Mesendoderm (in vitro differentiated cells): ENCODE data around the gene SRF.

Experiments used
- DNase-seq: peaks from one replicate; pipeline ENCODE4 v3.0.0; 2013
- H2AK5ac ChIP-seq: 2 replicates; pipeline ENCODE4 v1.6.1; 2013; ENCODE audit warnings: low read length, inconsistent platforms
- H2BK120ac ChIP-seq: 2 replicates; pipeline ENCODE4 v1.6.1; 2013; ENCODE audit warnings: low read depth, mild to moderate bottlenecking, low read length, moderate library complexity, mixed read lengths
- H2BK15ac ChIP-seq: replicated peaks from 2 replicates; pipeline ENCODE4 v1.6.1; 2013; ENCODE audit warnings: low read depth, mild to moderate bottlenecking, moderate library complexity
- H2BK5ac ChIP-seq: 2 replicates; pipeline ENCODE4 v1.6.1; 2013; ENCODE audit warnings: low read length, inconsistent platforms
- H3K18ac ChIP-seq: 2 replicates; pipeline ENCODE4 v1.6.1; 2013; ENCODE audit warnings: mild to moderate bottlenecking, low read length, mixed read lengths
- H3K23ac ChIP-seq: one replicate; pipeline ENCODE4 v1.6.1; 2013; ENCODE audit warnings: low read length
- H3K27ac ChIP-seq: 2 replicates; pipeline ENCODE4 v1.5.1; 2013; ENCODE audit warnings: low read depth, mild to moderate bottlenecking, inconsistent platforms, low read length, moderate library complexity
- H3K27me3 ChIP-seq: 2 replicates; pipeline ENCODE4 v1.6.1; 2013; ENCODE audit warnings: low read length, control low read depth, mild to moderate bottlenecking, inconsistent platforms; ENCODE audit not compliant: insufficient read depth, poor library complexity
- H3K36me3 ChIP-seq: 2 replicates; pipeline ENCODE4 v1.6.1; 2013; ENCODE audit warnings: low read length, inconsistent platforms; ENCODE audit not compliant: control insufficient read depth, insufficient read depth
- H3K4ac ChIP-seq: one replicate; pipeline ENCODE4 v1.6.1; 2013; ENCODE audit warnings: low read depth, mild to moderate bottlenecking, low read length, moderate library complexity
- H3K4me1 ChIP-seq: 2 replicates; pipeline ENCODE4 v1.6.1; 2013; ENCODE audit warnings: low read depth, low read length, inconsistent platforms; ENCODE audit not compliant: control insufficient read depth
- H3K4me2 ChIP-seq: 2 replicates; pipeline ENCODE4 v1.6.1; 2013; ENCODE audit warnings: low read length
- H3K4me3 ChIP-seq: 2 replicates; pipeline ENCODE4 v1.5.1; 2013; ENCODE audit warnings: mild to moderate bottlenecking, low read length
- H3K56ac ChIP-seq: one replicate; pipeline ENCODE4 v1.6.1; 2013; ENCODE audit warnings: low read length
- H3K79me1 ChIP-seq: 2 replicates; pipeline ENCODE4 v1.6.1; 2013; ENCODE audit warnings: low read length, inconsistent platforms
- H3K79me2 ChIP-seq: 2 replicates; pipeline ENCODE4 v1.6.1; 2013; ENCODE audit warnings: mild to moderate bottlenecking, low read length; ENCODE audit not compliant: control insufficient read depth, insufficient read depth
- H3K9ac ChIP-seq: 2 replicates; pipeline ENCODE4 v1.6.1; 2013; ENCODE audit warnings: low read length, inconsistent platforms
- H4K5ac ChIP-seq: one replicate; pipeline ENCODE4 v1.6.1; 2013; ENCODE audit warnings: low read length
- H4K8ac ChIP-seq: one replicate; pipeline ENCODE4 v1.6.1; 2013; ENCODE audit warnings: low read depth, mild to moderate bottlenecking, control low read depth, low read length, moderate library complexity
- WGBS: extraction: QIAGEN DNeasy Blood & Tissue Kit; methylation state at CpG from one replicate; pipeline ENCODE4 v1.1.7; 2013; ENCODE audit warnings: low lambda C conversion rate, missing lambda C conversion rate; ENCODE audit not compliant: insufficient coverage; ENCODE audit errors: extremely low coverage; 5-methylcytosine and 5-hydroxymethylcytosine counted together

SRF gene

GRCh38 chr6:43186706-43187105 is 15.6 kb downstream of the SRF start:
- Histone ChIP-seq H4K8ac (no peak overlapping the region), H3K79me2 (no peaks in the 10 kb centered on the region)
- no CpG with 5 or more reads among the region's 4 CpGs for WGBS

DNA sequence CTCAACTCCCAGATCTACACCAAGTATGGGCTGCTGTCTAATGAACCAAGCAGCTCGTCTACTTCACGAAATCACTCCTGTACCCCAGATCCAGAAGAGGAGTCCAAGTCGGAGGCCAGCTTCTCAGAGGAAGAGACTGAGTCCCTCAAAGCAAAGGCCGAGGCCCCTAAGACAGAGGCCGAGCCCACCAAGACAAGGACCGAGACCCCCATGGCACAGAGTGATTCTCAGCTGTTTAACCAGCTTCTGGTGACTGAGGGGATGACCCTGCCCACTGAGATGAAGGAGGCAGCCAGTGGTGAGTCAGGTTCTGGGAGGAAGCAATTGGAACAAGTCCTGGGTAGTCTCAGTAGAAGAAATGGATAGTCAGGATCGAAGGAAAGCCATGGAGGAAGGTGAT is 16.8 kb downstream of the SRF start:
- WGBS, result no CpG with 5 or more reads among the region's 7 CpGs
- H2BK5ac ChIP-seq, result no peak overlapping the region

More at GRCh38 chr6:43186706-43187105, 15.6 kb downstream of the SRF start:
- Histone ChIP-seq H3K23ac (no peak overlapping the region), H3K18ac (no peak overlapping the region), H2BK120ac (no peak overlapping the region), H3K4me1 (no peaks in the 10 kb centered on the region), H3K9ac (no peak overlapping the region), H3K4ac (no peak overlapping the region), H4K5ac (no peak overlapping the region), H3K27ac (no peak overlapping the region), H3K79me1 (no peaks in the 10 kb centered on the region), H3K4me3 (no peak overlapping the region), H2AK5ac (no peak overlapping the region), H2BK15ac (no peak overlapping the region), H3K27me3 (no peaks in the 10 kb centered on the region), H3K4me2 (no peak overlapping the region), H2BK5ac (no peak overlapping the region), H3K56ac (no peak overlapping the region), H3K36me3 (no peaks in the 10 kb centered on the region)
- no peak for DNase-seq

DNA sequence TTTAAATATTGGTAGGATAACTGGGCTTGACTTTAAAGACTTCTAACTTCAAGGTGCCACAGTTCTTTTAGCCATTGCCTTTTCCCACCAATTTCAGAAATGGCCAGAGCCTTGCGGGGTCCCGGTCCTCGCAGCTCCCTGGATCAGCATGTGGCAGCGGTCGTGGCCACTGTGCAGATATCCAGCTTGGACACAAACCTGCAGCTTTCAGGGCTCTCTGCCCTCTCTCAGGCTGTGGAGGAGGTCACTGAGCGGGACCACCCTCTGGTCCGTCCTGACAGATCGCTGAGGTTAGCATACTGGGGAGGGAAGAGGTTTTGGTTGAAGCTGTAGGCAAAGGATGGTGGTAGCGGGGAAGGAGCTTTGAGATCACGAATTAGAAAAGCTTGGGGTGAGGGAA is 17.4 kb downstream of the SRF start:
- no CpG with 5 or more reads among the region's 10 CpGs for WGBS
- H3K36me3 ChIP-seq, result no peaks in the 10 kb centered on the region

More for the DNA sequence above, 16.8 kb downstream of the SRF start:
- Histone ChIP-seq H3K9ac (no peak overlapping the region), H4K8ac (no peak overlapping the region), H2BK15ac (no peak overlapping the region), H3K79me2 (no peaks in the 10 kb centered on the region), H3K56ac (no peak overlapping the region), H3K79me1 (no peaks in the 10 kb centered on the region), H3K27me3 (no peaks in the 10 kb centered on the region), H2AK5ac (no peak overlapping the region), H3K4me3 (no peak overlapping the region), H3K18ac (no peak overlapping the region), H3K4me2 (no peak overlapping the region), H2BK120ac (no peak overlapping the region), H3K4ac (no peak overlapping the region), H4K5ac (no peak overlapping the region), H3K4me1 (no peaks in the 10 kb centered on the region), H3K23ac (no peak overlapping the region), H3K27ac (no peak overlapping the region), H3K36me3 (no peaks in the 10 kb centered on the region)
- no peak for DNase-seq

DNA sequence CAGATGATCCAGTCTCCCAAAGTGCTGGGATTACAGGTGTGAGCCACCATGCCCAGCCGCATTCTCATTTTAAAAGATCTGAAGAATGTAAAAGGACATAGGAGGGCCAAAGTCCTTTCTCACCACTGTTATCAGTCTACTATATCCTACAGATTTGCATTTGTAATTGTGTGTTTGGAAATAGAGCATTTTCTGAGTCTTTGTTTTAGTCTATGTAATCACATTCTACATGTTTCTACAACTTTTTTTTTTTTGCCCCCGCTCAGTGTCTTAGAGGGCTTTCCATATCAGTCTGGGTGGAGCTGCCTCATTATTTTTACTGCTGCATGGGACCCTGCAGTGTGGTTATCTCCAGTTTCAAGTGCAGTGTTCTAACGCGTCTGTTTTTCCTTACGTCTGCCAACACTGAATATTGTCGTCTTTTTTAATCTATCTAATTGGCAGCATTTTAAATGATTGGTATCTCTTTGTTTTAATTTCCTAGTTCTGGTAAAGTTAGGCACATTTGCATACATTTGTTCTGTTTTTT is 18.8 kb downstream of the SRF start:
- H3K18ac ChIP-seq, result no peak overlapping the region
- H3K27me3 ChIP-seq, result no peaks in the 10 kb centered on the region
- no peak overlapping the region for H2BK120ac ChIP-seq
- H3K56ac ChIP-seq, result no peak overlapping the region
- H2BK15ac ChIP-seq, result no peak overlapping the region
- no peak overlapping the region for H3K27ac ChIP-seq
- WGBS, result no CpG with 5 or more reads among the region's 6 CpGs
- no peak for DNase-seq
- H2BK5ac ChIP-seq, result no peak overlapping the region
- H3K36me3 ChIP-seq, result no peaks in the 10 kb centered on the region
- no peak overlapping the region for H4K8ac ChIP-seq
- H3K4me1 ChIP-seq, result no peaks in the 10 kb centered on the region
- H2AK5ac ChIP-seq, result no peak overlapping the region
- H3K23ac ChIP-seq, result no peak overlapping the region
- no peaks in the 10 kb centered on the region for H3K79me1 ChIP-seq
- no peak overlapping the region for H3K4ac ChIP-seq
- H3K9ac ChIP-seq, result no peak overlapping the region
- no peak overlapping the region for H3K4me2 ChIP-seq
- no peak overlapping the region for H4K5ac ChIP-seq
- no peaks in the 10 kb centered on the region for H3K79me2 ChIP-seq
- H3K4me3 ChIP-seq, result no peak overlapping the region

More for the DNA sequence above, 17.4 kb downstream of the SRF start:
- H3K4ac ChIP-seq, result no peak overlapping the region
- no peak overlapping the region for H3K56ac ChIP-seq
- no peak overlapping the region for H3K27ac ChIP-seq
- H3K18ac ChIP-seq, result no peak overlapping the region
- H3K23ac ChIP-seq, result no peak overlapping the region
- H2BK15ac ChIP-seq, result no peak overlapping the region
- H4K5ac ChIP-seq, result no peak overlapping the region
- H2AK5ac ChIP-seq, result no peak overlapping the region
- no peak overlapping the region for H3K9ac ChIP-seq
- H4K8ac ChIP-seq, result no peak overlapping the region
- H3K79me1 ChIP-seq, result no peaks in the 10 kb centered on the region
- no peaks in the 10 kb centered on the region for H3K27me3 ChIP-seq
- H2BK120ac ChIP-seq, result no peak overlapping the region
- H2BK5ac ChIP-seq, result no peak overlapping the region
- no peak overlapping the region for H3K4me2 ChIP-seq
- DNase-seq, result no peak
- no peaks in the 10 kb centered on the region for H3K4me1 ChIP-seq
- H3K4me3 ChIP-seq, result no peak overlapping the region
- no peaks in the 10 kb centered on the region for H3K79me2 ChIP-seq

GRCh38 chr6:43192911-43193310 is 21.8 kb downstream of the SRF start:
- Histone ChIP-seq H2BK120ac (no peak overlapping the region), H2AK5ac (no peak overlapping the region), H4K5ac (no peak overlapping the region), H4K8ac (no peak overlapping the region), H3K4me3 (no peak overlapping the region), H2BK15ac (no peak overlapping the region), H2BK5ac (no peak overlapping the region), H3K56ac (no peak overlapping the region), H3K18ac (no peak overlapping the region), H3K23ac (no peak overlapping the region), H3K4me2 (no peak overlapping the region), H3K27me3 (no peaks in the 10 kb centered on the region), H3K4me1 (no peaks in the 10 kb centered on the region), H3K4ac (no peak overlapping the region), H3K36me3 (no peaks in the 10 kb centered on the region), H3K27ac (no peak overlapping the region), H3K79me1 (no peaks in the 10 kb centered on the region), H3K9ac (no peak overlapping the region), H3K79me2 (no peaks in the 10 kb centered on the region)
- no CpG with 5 or more reads among the region's 9 CpGs for WGBS
- DNase-seq, result no peak

DNA sequence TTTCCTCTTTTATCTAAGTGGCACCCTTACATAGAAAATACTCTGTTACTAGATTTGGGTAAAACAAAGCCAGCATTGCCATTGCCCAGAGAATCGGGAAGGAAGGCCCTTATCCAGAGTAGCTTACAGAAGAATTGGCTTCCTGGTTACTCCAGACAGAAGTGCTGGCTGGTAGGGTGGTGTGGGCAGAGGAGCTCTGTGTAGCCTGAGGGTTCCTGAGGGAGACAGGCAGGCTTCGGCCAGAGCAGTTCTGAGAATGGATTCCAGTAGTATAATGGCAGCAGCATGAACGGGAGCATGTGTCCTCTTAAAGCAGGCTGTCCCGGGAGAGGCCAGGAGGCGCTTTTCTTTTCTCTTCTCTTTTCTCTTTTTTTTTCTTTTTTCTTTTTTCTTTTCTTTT is 22.9 kb downstream of the SRF start:
- no peaks in the 10 kb centered on the region for H3K36me3 ChIP-seq
- H3K56ac ChIP-seq, result no peak overlapping the region
- H4K5ac ChIP-seq, result no peak overlapping the region
- no peak overlapping the region for H2AK5ac ChIP-seq
- H3K79me1 ChIP-seq, result no peaks in the 10 kb centered on the region
- DNase-seq, result no peak
- H3K23ac ChIP-seq, result no peak overlapping the region
- H2BK120ac ChIP-seq, result no peak overlapping the region
- H3K27ac ChIP-seq, result no peak overlapping the region
- no peak overlapping the region for H3K9ac ChIP-seq
- no peak overlapping the region for H2BK15ac ChIP-seq
- no peak overlapping the region for H3K18ac ChIP-seq
- no peak overlapping the region for H3K4me3 ChIP-seq
- WGBS, result no CpG with 5 or more reads among the region's 5 CpGs
- no peaks in the 10 kb centered on the region for H3K79me2 ChIP-seq
- no peaks in the 10 kb centered on the region for H3K4me1 ChIP-seq
- no peaks in the 10 kb centered on the region for H3K27me3 ChIP-seq
- H3K4ac ChIP-seq, result no peak overlapping the region
- no peak overlapping the region for H2BK5ac ChIP-seq
- H3K4me2 ChIP-seq, result no peak overlapping the region
- H4K8ac ChIP-seq, result no peak overlapping the region
